HG03159 (cell line): Measurements from ENCODE around the gene GCK.
"Not testable (repeated sequence)": the region's sequence is repeated elsewhere in the genome, so short reads cannot be mapped to it uniquely, and the experiment has no call there.

Experiments
- ATAC-seq: cut with Tn5 transposase; IDR thresholded peaks from one replicate; pipeline ENCODE4 v1.9.1; 2021; ENCODE audit warnings: mild to moderate bottlenecking, moderate library complexity; ENCODE audit not compliant: unreplicated experiment

GCK gene

DNA sequence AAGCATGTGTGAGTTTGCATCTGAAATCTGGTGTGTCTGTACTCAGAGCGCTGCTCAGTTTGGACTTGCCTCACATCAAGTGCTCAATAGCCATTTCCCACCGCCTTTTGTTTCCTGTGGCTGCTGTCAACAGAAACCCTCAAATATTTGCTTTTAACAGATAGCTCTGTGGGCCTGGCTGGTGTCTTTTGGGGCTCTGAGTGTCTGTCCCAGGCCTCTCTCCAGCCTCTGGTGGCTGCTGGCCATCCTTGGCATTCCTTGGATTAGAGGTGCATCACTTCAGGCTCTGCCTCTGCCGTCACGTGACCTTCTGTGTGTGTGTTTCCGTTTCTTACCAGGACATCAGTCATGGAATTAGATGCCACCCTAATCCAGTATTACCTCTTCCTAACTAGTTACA is 20.9 kb upstream of the GCK start:
- no peak for ATAC-seq

DNA sequence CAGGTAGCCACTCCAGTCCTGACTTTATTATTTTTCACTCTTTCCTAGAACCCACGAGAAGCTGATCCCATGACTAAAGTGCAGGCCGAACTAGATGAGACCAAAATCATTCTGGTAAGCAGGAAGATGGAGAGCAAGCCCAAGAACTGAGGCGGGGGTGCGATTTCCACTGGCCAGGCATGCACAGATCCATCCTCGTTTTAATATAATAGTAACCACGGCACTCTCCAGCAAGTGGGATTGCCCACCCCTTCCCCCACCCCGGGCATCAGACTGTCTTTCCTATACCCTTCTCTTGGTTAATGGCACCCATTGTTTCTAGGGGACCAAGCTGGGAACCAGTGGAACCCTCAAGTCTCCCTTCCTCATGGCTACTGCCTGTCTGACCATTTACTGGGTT is 18.8 kb upstream of the GCK start:
- no peak for ATAC-seq

DNA sequence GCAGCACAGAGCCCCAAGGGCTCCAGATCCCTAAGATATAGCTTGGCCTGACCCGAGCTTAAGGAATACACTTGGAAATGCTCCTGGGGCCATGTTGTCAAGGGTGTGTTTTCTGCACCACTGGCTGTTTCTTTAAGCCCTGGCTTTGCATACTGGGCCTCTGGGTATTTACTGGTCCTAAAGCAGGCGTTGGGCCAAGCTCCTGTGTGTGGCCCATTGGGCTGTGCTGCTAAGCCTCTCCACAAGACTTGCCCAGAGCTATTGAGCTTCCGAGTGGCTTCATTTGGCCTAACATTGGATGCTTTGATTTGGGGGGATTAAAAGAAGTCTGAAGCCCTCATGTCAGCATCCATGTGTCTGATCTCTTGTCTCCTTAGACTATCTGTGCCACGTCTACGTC is 16.8 kb upstream of the GCK start:
- no peak for ATAC-seq

DNA sequence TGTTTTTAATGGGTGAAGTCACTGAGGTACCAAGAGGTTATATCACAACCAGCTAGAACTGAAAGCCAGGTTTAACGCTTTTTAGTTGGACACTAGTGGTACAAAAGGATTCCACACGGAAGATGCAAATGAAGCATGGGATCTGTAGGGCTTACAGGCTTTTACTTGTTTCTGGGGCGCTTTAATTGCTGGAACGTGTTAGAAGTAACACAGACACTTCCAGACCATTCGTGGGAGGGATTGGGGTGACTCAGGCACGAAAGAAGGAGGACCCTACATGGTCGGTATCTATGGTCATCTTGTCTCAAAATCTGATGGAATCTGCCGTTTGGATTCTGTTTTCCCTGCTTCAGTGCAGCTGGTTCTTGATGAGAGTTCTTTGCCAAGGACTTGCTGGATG is 12.6 kb upstream of the GCK start:
- no peak for ATAC-seq

DNA sequence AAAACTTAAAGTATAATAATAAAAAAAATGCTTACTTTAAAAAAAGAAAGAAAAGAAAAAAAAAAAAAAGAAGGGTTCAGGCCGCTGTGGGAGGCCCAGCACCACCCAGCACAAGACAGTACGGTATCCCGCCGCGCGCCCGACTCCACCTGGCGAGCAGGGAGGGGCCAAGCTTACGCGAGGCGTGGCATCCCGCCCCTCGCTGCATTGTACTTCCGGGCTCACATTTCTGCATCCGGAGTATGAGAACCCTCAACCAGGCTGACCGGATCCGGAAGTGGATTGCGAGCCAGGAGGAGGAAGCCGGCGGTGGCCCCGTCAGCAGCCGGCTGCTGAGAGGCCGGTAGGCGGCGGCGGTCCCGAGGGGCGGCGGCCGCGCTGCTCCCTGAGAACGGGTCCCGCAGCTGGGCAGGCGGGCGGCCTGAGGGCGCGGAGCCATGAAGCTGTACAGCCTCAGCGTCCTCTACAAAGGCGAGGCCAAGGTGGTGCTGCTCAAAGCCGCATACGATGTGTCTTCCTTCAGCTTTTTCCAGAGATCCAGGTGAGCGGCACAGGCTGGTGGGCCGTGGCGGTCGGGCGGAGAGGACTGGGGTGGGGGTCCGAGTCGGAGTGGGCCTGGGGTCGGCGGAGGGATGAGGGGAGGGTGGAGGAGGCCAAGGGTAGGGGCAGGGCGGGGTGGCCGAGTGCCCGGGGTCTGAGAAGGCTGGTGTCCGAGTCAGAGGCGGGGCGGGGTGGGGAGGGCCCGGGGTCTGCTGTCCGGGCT is 11.6 kb upstream of the GCK start, which contains the start of gene YKT6:
YKT6 (plus strand) TSS at position 280 of the 763 bp plus-strand sequence; CDS start at position 438, 158 bp downstream.
- ATAC-seq, result peak; percentile 98

DNA sequence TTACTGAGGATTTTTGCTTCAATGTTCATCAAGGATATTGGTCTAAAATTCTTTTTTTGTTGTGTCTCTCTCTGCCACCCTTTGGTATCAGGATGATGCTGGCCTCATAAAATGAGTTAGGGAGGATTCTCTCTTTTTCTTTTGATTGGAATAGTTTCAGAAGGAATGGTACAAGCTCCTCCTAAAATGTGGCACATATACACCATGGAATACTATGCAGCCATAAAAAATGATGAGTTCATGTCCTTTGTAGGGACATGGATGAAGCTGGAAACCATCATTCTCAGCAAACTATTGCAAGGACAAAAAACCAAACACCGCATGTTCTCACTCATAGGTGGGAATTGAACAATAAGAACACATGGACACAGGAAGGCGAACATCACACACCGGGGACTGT is 10.9 kb upstream of the GCK start:
- ATAC-seq, result not testable (repeated sequence)

DNA sequence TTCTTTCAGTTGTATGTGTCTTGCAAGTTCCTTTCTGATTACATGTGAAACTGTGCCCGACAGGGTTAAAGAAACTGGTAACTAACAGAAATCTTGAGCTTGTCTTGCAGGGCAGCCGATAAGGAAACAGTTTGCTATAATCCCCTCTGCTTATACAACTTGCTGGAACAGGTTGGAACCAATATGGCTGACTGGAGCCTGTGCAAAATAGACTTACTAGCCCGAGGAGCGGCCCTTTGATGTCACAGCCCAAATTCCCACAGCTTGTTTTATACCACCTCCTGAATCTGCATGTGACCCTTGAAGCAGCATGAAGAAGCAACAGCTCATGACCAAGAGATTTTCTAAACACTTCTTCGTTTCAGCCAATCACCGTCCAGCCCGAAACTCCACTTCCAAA is 8.2 kb upstream of the GCK start:
- ATAC-seq, result no peak

DNA sequence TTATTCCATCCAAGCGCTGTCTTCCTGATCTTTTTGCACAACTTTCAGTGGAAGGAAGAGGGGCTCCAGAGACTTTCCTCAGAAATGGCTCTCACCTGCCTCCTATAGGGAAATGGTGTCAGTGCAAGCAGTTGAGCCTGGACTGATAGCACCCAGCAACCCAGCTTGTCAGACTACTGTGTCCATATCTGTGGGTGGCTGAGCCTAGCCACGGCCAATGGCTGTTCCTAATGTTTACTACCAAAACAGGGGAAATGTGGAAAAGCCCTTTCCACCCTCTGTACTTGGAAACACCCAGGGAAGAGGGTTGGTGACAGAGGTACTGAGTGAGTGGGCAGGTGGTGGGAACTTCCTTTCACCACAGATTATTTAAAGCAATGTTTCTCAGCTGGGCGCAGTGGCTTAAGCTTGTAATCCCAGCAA is 7.2 kb upstream of the GCK start:
- ATAC-seq, result no peak

DNA sequence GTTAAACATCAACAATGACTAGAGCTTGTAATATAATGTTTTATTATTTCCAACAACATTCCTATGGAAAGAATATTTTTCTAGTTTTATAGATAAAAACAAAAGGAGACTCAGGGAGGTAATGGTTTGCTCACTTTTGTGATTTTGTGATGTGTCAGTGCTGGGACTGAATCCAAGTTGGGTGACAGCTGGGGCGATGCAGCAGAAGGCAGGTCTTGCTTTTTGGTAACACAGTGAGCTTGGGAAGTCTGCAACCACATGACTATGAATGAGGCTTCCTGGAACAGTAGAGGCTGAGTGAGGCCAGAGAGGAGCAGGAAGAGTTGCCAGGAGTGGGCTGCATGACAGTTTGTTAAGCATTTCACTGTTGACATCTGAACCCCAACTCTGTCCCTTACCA is 6.7 kb upstream of the GCK start:
- ATAC-seq, result no peak

DNA sequence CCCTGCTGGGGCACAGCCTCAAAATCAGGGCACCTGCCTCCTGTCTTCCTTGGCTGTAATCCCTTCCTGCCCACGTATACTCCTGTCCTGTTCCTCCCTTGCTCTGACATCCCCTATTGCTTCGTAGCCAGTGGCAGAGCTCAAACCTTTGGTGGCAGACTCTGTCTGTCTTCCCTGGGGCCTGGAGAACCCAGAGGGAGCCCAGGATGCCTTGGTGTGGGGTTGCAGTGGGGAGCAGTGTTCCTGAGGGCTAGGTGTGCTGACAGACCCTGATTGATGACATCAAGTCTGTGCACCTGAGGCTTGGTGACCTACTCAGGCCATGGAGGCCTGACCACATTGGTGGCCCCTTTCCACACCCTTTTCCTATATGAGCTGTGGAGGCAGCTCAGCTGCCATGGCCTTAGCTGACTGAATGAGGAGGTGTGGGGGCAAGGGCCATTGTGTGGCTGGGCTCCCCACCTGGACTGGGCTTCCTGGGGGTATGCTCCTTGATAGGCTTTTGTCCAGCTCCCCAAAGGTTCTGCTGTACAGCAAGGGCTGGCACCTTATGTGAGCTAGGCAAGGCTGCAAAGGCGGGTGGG is 5.4 kb upstream of the GCK start:
- ATAC-seq, result no peak

DNA sequence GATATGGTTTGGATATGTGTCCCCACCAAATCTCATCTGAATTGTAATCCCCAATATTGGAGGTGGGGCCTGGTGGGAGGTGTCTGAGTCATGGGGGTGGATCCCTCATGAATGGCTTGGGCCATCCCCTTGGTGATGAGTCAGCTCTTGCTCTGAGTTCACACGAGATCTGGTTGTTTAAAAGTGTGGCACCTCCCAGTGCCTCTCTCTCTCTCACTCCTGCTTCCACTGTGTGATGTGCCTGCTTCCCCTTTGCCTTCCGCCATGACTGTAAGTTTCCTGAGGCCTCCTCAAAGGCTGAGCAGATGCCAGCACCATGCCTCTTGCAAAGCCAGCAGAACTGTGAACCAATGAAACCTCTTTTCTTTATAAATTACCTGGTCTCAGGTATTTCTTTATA is 4.8 kb upstream of the GCK start:
- no peak for ATAC-seq

DNA sequence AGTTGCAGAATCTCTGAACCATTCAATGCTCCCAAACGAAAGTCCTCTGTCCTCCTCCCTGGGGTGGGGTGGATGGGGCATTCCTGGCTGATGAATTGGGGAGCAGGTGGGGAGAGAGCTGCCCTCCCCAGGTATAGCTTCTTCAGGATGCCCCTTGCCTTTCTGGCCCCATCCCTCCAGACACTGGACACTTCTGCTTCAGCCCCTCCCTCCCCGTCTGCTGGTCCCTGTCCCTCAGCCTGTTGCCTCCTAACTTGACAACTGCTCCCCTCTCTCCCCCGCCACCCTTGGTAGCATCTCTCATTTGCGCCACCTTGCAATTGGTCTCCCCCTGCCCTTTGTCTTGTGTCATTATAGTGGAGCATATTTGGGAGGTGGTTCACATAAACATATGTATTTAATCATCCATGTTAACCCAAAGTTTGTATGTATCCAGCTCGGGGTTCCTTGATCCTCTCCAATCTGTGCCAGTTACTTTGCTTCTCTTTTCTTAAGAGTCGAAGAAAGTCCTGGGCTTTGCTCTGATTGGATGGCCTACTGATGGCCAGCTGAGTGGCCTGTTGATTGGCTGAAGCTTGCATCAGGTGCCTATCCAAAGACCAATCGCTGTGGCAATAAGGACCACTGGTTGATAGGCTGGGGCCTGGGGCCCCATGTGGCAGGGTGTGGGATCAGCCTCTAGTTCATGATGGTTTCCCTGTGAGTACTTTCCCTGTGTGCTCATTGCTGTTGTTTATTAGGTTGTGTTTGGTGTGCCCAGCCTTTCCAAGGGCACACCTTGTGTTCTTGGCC is 4.0 kb upstream of the GCK start:
- ATAC-seq, result no peak

DNA sequence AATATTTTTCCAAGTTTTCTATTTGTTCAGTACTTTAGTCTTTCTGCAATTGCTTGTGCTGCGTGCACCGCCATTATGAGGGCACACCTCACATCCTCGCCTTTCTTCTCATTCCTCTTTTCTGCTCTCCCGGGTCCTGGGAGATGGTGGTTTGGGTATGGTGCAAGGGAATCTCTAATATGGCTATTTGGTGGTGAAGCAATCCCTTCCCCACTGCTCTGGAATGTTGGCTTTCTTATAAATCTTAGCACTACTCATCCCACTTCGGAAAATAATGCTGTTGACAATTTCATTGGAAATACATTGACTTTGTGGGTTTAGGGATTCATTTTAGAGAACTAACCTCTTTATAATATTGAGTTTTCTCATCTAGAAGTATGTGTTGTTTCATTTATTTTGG is 1.9 kb upstream of the GCK start:
- no peak for ATAC-seq

DNA sequence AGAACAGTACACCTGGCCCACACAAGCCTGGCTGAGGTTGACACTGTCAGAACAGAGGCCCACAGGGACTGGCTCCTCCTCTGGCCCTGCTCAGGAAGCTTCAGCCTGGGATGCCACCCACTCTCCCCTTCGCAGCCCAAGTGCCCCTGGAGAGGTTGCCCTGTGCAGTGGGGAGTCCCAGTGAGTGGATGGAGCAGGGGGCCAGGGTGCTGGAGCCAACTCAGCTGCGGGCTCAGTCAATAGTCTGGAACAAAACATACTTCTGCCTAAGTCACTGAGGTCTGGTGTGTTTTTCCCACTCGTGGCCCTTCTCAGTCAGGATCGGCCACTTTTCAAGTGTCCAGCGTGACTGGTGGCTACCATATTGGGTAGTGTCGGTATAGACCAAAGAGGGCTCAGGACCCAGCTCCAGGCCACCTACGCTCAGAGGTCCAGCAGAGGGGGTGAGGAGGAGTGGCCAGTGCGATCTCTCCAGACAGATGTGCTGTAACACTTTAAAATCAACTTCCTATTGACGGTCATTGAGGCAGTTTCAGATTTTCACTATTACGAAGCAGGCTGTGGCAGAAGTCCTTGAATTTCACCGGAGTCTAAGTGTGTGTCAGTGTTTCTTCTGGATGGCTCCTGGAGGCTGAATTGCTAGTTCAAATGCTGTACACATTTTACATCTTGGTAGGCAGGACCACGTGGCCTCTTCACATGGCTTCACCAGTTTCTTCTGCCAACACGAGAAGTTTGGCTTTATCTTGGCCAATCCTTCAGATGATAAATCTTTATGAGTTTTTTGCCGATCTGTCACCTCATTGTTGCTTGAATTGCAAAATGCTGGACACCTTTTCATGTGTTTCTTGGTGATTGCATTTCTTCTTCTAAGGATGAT is 994 bp upstream of the GCK start:
- ATAC-seq, result no peak

DNA sequence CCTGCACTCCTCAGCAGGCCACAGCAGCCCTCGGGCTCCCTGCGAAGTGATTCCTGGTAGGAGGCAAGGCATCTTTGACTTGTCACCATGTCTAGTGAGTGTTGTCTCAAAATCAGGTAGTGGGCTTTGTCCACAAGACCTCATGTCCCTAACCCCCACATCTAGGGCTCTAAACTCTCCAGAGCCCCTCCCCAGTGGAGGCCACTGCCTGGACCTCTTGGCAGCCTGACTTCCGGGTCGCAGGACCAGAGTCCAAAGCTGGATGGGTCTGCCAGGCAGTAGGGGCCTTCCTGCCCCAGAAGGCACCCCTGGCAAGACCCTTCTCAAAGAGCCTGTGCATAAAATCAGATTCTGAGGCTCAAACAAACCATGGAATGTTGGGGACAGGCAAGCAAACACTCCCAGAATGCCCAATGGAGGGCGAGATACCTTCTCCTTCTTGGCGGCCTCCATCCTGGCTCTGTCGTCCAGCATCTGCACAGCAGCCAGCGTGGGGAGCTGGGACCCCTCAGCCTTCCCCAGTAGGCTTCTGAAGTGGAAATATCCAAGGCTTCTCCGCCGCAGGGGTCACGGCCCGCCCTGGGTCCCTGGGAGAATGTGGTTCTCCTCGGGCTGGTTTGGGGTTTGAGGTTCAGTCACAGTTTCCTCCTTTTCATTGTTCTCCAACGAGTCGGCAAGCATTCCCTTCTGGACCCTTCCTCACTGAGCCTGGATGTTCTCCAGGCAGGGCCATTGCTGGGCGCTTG is 586 bp downstream of the GCK start:
- no peak for ATAC-seq

DNA sequence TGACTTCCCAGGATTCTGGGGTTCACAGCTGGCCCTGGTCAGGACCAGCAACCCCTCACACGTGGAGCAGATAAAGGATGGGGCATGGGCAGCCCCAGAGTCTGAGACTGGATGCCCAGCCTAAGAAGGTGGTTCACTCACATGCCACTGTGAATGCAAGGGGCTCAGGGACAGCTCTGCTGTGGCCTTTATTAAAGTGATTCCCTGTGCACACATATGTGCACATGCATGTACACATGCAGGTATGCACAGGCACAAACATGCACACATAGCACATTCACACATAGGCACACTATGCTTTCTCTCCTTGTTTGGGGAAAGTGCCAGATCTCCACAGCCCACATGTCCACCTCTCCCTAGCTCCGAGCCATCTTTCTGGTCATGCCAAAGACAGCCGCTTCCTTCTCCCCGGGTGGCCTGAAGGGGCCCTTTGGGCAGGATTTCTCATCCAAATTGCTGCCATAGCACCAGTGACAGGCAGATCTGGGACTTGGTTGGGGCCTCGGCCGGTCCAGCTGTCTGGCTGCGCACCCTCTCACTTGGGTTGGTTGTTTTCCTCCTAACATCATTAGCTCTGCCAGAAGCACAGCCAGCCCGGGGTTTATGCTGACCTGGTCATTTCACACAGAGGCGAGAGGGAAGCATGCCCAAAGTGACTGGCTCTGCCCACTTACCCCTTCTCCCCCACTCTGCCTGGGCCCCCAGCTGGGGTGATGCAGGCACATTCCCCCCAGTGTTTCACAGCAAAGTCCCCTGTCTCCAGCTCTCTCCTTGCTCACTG is 1.4 kb downstream of the GCK start:
- no peak for ATAC-seq

DNA sequence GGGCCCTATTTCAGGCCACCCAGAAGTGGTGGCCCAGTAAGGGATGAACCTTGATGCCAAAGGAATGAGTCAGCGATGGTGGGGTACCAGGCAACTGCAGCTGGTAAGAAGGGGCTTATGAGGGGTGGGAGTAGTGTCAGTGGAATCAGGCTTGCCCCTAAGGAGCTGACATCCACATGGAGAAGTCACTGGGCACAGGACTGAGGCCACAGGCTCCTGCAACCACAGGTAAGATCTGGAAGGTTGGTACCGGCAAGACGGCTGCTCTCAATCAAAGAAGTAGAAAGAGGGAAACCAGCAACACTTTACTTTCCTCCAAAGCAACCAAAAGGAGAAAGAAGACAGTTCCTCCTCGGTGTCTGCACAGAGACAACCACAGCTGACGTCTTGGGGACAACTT is 2.5 kb downstream of the GCK start:
- ATAC-seq, result no peak

DNA sequence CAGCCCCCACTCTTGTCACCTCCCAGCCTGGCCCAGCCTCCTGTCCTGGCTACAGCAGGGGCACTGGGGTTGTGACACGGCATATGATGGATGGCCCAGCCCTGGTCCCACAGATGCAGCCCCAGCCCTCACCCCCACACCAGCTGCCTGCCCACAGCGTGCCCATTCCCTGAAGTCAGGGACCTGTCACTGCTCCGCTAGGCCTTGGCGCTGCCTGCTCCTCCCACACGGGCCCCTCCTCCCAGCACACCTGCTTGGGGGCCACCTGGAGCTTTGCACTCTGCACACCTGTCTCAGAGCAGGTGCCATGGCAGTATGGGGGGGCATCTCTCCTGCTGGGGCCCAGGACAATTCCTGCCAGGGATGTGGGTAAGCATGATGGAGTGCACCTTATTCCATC is 3.5 kb downstream of the GCK start:
- no peak for ATAC-seq

DNA sequence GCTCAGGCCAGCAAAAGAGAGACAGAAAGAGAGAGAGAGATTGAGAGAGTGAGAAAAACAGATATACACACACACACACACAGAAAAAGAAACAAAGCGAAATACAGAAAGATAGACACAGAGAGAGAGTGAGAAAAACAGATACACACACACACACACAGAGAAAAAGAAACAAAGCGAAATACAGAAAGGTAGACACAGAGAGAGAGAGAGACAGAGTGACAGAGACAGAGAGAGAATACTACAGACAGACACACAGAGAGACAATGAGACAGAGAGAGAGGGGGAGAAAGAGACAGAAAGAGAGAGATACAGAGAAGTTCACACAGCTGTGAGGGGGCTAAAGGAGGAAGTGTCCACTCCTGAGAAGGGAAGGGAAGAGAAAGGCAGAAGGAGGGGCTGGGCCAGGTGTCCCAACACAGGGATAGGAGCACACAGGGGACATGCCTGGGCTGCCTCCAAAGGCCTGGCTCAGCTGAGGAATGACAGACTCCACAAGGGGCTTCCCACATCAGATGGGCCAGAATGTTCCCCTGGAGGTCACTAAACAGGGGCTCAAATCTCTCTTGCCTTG is 4.3 kb downstream of the GCK start:
- ATAC-seq, result no peak
